ENCODE measurements around the gene SLC51A.
"Not testable (repeated sequence)": the region's sequence is repeated elsewhere in the genome, so short reads cannot be mapped to it uniquely, and the experiment has no call there.

SLC51A gene

DNA sequence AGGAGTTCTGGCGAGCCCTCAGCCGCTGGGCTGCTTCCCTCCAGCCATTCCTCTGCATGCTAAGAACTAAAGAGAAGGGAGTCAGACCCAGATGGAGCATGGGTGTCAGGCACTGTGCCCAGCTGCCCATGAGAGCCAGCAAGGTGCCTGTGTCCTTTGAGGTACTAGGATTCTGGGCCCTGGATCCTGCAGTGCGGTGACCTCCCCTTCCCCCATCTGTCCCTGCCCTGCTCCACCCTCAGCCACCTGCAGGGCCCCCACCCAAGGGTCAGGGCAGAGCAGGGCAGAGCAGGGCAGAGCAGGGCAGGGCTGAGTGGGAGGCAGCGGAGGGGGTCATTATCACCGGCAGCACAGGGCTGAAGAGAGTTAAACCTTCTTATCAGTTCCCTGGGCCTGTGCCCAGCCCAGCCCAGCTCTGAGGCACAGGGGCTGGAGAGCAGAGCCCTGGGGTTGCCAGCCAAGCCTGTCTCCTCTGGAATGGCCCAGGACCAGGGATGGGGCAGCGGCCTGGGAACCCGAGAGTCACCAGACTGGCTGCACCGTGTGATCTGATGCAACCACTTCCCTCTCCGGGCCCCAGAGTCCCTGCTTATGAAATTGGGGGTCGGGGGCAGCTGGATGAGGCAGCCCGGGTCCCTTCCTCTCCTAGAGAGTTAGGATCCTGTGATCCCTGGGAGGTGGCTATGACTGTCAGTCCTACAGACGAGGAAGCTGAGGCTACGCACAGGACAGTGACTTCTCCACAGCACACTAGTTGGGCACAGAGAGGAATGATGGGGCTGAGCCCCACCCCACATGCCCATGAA is 22.4 kb upstream of the SLC51A start:
- no peak for DNase-seq

DNA sequence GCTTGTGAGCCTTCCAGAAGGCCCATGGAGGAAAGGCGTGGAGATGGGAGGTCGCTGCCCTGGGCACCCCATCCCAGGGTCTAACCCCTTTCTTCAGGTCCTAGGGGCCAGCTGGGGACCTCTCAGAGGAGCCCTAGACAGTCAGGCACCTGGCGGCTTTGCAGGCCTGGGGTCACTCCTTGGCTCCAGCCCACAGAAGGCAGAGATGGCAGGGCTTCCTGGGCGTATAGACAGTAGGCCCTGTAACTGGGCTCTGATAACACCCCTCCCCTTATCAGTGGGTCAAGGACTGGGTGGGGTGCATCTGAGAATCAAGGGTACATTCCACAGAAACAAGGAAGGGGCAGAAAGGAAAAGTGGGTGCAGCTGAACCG is 21.8 kb upstream of the SLC51A start:
- no peak for DNase-seq

DNA sequence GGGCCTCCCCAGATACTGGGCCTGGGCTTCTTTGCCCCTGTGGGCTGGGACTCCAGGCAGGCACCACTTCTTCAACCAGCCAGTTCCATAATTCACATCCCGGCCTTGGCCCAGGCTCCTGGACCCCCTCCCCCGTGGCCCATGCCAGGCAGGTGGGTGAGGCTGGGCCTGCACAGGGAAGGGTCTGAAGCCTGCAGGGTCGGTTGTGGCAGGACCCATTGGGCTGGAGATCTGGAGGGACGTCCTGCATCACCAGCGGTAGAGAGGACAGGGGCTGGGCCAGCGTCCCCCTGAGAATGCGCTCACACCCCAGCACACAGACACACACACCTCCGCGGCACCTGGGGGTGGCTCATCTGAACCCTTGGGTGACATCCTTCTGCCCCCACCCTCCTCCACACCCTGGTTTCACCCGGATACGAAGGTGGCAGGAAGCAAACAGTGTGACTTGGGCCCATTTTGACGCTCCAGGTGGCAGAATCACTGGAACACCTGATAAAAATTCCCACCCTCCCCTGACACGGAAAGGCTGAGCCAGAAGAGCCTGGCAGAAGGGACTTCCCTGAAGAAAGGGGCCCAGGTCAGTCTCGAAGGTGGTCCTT is 20.6 kb upstream of the SLC51A start:
- no peak for DNase-seq

DNA sequence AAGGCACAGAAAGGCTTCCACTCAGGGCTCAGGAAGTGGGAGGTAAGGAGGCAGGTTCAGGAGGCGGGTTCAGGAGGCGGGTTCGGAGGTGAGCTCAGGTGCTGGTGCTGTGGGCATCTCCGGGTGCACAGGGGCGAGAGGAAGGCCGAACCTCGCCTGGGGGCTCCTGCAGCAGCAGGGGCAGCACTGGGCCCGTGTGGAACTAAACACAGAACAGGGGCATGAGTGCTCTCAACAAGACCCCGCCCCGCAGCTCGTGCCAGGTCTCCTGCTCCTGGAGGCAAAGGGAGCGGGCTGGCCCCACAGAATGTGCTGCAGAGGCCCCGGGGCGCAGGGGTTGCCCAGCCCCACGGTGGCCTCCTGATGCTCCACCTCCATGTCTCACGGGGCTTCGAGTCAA is 18.8 kb upstream of the SLC51A start:
- no peak for DNase-seq

DNA sequence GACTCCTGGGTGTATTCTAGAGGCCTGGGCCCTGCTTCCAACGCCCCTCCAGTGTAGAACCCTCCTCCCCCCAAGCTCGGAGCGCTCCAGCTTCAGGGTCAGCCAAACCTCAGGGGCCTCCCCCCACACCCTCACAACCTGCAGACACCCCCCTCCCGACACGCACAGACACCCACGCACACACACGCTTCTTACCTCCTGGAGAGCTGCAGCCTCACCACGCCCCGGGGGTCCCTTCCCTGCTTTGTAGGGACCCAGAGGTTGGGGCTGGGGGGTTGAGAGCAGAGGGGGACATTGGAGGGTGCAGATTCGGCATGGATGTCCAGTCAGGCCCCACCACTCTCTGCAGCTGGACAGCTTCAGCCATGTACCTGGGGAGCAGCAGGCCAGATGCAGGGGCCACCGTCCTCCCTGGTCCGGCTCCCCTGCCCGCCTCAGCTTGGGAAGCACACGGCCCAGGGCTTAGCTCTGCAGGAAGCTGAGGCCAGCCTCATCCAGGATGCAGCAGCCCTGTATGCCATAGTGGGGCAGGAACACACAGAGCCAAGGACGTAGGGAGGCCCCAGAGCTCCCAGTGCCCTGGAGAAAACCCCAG is 18.2 kb upstream of the SLC51A start:
- DNase-seq, result no peak

DNA sequence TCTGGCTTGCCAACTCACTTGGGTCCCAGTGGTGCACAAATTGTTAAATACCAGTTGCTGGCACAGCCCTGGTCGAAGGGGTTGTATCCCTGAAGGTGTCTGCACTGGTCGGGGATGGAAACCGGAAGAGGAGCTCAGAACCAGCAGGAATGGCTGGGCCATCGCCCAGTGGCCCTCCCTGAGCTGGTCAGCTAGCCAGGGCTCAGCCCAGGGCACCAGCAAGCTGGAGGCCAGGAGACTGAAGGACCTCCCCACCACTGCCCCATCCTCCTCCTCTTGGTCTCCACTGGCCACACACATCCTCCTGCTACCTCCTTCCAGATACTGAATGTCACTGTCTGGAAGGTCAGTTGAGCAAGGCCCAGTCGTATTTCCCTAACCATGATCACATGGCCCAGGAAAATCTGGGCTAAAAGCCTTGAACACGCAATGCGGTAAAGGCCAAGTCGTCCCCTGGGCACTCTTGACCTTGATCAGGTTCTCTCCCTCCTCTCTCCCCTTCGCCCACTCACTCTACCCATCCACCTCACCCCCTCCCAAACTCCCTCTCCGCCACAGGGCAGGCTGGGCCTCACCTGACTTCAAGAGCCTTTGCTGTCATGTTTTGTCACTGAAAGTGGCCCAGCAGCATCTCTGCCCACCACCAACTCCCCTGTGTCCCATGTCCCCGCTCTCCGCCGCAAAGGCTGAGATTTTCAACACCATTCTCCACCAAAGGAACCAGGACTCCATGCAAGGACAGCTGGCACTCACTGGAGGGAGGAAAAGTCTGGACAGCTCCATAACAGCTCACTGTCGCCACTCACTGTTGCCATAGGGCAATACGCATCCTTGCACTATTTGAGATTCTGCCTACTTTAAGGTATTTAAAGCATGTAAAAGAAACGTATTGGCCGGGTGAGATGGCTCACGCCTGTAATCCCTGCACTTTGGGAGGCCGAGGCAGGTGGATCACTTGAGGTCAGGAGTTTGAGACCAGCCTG is 17.3 kb upstream of the SLC51A start:
- no peak for DNase-seq

DNA sequence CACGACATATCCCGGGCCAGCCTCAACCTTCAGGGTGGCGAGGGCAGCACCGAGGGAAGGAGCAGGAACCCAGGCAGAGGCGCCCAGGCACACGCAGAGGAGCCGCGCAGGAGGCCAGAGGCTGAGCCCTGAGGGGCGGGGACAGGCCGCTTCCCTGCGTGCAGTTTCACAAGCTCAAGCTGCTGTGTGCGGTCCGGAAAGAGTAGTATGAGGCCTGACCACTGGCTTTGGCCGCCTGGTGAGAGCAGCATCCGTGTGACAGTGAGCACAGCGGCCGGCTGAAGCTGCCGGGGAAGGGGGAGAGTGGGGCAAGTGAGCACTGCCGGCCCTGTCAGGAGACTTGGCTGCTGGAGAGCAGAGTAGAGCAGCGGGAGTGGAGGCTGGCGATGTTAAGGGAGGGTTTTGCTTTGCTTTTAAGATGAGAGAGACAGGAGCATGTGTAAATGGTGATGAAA is 13.8 kb upstream of the SLC51A start:
- no peak for DNase-seq

DNA sequence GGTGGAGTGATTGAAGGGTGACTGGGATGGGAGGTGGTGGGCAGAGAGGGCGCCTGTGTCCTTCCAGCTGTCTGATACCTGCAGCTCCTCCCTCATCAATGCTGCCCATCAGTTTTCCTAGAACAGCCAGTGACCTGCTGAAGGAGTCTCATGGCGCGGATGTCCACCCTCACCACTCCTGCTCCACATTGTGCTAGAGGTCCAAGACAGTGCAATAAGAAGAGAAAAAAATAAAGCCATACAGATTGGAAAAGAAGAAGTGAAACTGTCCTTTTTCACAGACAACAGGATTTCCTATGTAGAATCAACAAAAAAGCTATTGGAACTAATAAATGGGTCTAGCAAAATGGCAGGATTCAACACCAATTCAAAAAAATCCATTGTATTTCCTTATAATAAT is 12.5 kb upstream of the SLC51A start:
- DNase-seq, result no peak

DNA sequence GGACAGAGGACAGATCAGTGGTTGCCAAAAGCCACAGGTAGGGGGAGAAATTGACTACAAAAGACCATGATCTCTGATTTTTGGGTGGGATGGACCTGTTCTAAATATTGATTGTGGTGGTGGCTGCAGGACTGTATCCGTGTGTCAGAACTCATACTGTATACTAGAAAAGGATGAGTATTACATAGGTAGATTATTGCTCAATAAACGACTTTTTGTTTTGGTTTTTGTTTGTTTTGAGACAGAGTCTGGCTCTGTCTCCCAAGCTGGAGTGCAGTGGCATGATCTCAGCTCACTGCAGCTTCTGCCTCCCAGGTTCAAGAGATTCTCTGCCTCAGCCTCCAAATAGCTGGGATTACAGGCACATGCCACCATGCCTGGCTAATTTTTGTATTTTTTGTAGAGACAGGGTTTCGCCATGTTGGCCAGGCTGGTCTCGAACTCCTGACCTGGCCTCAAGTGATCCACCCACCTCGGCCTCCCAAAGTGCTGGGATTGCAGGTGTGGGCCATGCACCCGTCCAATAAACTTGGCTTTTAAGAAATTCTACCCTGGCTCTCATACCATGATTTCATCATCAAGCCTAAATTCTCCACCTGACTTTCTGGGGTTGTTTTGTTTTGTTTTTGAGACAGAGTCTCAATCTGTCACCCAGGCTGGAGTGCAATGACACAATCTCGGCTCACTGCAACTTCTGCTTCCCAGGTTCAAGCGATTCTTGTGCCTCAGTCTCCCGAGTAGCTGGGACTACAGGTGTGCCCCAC is 10.7 kb upstream of the SLC51A start:
- DNase-seq, result not testable (repeated sequence)

DNA sequence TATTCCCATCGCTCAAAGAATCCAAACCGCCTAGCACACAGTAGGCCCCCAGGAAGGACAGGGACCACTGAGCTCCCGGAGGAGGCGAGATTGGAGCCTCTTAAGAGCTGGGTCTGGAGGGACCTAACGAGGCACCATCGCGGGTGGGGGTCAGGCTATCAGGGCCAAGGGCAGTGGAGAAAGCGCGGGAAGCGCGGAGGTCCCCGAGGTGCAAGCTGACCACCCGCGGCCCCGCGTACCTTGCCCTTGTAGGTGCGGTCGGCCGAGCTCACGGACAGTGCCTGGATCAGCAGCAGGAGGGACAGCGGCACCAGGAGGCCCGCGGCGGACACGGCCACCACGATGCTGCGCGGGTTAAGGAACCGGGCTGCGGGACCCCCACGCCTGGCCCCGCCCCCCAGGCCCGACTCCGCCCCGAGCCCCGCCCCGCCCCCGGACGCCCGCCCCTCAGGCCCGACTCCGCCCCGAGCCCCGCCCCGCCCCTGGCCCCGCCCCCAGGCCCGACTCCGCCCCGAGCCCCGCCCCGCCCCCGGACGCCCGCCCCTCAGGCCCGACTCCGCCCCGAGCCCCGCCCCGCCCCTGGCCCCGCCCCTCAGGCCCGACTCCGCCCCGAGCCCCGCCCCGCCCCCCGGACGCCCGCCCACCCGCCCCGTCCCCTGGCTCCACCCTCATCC is 9.0 kb upstream of the SLC51A start:
- DNase-seq, result no peak

DNA sequence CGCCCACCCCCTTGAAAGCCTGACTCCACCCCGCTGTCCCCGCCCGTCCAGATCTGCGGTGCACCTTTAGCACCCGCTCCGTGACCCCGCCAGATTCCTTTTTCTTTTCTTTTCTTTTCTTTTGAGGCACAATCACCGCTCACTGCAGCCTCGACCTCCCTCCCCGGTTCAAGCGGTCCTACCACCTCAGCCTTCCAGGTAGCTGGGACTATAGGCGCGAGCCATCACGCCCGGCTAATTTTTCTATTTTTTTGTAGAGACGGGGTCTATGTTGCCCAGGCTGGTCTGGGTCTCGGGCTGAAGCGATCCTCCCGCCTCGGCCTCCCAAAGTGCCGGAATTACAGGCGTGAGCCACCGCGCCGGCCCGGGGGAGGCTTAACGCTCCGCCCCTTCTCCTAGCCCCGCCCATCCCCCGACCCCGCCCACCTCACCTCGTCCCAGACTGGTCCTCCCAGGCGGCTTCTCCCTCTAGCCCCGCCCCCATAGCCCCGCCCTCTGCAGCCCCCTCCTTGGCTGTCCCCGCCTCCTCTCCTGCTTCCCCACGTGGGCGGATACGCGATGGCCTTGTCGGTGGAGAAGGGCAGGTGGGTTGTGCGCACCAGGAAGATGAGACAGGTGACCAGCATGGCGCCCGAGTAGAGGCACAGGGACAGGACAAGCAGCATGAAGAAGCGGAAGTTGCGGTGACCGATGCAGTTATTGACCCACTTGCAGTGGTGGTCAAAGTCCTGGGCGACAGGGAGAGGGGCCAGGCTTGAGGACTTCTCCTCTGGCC is 8.3 kb upstream of the SLC51A start:
- DNase-seq, result no peak

DNA sequence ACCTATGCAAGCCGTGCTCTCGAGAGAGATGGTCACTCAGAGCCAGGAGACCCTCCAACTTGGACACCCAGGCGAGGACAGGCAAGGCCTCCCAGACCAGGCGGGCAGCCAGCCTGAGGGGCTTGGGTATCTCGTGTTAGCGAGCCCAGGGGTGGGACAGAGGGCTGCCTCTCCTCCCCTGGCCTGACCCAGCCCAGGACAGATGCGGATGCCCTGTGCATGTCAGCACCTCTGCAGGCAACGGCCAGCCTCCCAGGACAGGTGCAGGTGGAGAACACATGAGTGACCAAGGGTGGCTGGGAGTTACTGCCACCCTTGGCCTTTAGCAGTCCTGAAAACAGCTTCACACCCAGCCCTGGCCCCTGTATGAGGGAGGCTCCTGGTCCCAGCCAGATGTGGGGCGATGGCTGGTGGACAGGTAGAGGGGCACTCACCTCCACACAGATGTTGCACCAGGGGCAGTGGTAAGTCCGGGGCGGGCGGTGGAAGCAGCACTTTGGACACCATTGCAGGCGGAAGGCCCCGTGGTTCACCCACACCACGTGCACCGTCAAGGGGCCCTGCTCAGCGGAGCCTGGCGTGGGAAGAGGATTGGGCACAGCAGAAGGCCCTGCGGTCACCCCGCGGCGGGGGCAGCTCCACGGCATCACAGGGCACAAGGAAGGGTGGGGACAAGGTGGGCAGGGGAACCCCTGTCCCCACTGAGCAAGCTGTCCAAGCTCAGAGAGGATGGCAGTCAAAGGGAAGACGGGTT is 7.2 kb upstream of the SLC51A start:
- no peak for DNase-seq

DNA sequence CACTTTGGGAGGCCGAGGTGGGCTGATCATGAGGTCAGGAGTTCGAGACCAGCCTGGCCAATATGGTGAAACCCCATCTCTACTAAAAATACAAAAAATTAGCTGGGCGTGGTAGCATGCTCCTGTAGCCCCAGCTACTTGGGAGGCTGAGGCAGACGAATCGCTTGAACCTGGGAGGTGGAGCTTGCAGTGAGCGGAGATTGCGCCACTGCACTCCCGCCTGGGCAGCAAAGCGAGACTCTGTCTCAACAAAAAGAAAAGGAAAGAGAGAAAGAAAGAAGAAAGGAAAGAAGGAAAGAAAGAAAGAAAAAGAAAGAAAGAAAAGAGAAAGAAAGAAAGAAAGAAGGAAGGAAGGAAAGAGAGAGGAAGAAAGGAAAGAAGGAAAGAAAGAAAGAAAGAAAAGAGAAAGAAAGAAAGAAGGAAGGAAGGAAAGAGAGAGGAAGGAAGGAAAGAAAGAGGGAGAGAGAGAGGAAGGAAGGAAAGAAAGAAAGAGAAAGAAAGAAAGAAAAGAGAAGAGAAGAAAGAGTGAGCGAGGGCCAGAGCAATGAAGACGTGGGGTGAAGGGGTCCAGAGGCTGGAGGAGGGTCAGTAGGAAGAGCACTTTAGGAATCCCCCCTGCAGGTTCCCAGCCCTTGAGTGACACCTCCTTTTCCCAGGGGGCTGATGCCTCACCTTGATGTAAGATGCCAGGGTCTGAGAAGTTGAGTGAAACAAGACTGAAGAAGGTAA is 6.2 kb upstream of the SLC51A start:
- not testable (repeated sequence) for DNase-seq

DNA sequence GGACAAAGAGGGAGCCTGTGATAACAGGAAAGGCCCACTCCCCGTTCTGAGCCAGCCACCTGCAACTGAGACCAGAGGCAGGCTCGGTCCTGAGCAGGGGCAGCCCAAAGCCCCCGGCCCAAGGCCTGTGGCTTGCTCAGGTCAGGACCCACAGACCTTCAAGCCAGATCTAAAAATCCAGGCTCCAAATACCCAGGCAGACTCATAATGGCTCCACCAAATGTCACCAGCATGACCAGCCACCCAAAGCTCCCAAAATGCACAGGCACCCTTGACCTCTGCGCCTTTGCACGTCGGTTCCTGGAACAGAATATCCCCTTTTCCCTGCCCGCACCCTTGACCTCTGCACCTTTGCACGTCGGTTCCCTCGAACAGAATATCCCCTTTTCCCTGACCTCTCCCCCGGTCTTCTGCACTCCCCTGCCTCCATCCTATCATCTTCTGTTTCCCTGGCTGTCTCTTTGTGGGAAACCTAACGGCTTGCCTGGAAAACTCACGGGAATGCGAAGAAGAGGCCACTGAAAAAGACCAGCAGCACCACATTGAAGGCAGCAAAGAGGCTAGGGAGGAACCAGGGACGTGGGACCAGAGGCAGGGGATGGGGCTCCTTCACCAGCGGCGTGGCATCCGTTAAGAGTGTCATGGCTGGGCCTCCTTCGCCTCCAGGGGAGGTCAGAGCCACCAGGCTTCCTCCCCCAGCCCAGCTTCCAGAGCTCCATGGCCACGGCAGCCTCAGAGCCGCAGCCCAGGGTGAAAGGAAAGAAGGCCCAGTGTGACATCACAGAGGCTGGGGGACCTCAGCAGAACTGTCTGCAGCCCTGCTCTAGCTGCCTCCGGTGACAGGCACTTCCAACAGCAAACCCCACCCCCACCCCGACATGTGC is 5.4 kb upstream of the SLC51A start, which contains the start of gene ZDHHC19:
Gene ZDHHC19, minus strand, starts transcription at position 728 of the 884 bp plus-strand sequence. Its CDS starts 85 bp downstream, at position 643.
- DNase-seq, result no peak

DNA sequence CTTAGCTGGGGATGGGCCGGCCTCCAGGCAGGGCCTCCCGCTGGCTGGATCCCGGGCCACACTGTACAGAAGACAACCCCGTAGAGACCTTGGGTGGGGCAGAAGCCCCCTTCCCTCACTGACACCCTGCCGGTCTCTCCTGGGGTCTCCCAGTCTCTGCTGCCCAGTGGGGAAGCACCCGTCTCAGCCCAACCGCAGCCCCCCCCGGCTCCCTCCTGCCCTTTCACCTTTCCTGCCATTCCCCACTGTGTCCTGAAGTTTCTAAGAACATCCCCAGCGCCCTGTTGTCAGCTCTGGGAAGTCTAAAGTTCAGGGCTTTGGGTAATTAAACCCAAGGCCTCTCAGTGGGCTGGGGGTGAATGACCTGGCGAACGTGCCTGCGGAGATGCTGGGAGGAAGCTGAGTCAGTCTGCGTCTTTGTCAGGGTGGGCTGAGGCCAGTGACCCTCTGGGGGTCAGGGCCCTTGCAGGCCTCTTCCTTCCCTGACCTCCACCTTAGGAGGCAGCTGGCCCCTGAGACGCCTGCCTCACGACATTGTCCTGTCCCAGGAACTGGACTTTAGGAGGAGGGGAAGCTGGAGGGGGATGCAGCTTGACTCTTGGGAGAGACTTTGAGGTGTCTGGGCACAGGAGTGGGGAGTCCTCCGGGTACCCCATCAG is 1.4 kb upstream of the SLC51A start:
- DNase-seq, result no peak

DNA sequence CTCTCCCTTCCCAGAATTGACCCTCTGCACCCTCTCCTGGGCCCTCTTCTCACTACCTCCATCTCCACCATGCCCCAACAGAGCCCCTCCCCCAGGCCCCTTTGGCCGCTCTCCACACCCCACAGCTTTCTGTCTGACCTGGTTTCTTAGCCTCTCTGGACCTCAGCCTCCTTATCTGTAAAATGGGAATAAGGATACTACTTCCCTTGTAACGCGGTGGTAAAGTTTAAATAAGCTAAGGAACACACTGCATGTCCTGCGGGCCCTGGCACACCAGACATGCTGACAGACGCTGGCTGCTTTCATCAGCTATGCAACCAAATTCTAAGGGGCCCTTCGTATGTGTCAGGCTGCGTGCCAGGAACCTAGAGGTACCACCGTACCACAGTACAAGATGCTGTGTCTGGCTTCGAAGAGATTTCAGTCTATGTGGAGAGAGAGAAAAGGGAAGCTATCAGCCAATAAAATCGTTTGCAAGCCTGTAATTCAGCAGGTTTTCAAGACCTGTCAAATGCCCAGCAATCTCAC is 777 bp upstream of the SLC51A start:
- no peak for DNase-seq

DNA sequence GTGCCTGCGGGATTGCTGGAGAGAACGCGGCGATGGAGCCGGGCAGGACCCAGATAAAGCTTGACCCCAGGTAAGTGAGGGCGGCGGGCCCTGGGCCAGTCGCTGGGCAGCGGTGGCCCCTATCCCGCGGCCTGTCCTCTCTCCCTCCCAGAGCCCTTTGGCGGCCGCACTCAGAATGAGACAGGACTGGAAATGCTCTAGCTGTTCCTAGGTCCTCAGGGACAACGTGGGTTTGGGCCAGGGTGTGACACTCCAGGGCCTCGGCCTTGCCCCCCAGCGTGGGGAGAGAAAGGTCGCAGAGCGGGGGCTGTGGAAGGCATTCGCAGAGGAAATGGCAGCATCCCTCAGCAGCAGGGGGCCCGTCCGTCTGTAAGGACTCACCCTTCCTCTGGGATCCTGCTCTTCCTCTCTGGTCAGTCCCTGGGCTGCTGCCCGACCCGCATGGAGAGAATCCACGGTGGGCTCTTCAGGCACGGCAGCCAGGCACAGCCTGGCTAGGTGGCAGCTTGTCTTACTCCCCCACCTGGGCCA is 412 bp downstream of the SLC51A start:
- no peak for DNase-seq

All from NCI-H2107 (cell line).